GM08714 (cell line): ENCODE results near the gene ST8SIA1.

Experiments
- H3K4me3 ChIP-seq: fragments of 200-500 bp; sonication (Bioruptor generic); 2 replicates; pipeline ENCODE4 v1.5.1; 2014; ENCODE audit warnings: mild to moderate bottlenecking, low read length, inconsistent platforms
- ZNF274 ChIP-seq: IDR thresholded peaks from 2 replicates; pipeline ENCODE4 v1.6.1; 2012; ENCODE audit warnings: mild to moderate bottlenecking, low read depth, low read length

The ST8SIA1 gene

GRCh38 chr12:22254478-22254877 lies 80.0 kb downstream of the ST8SIA1 start:
- no peak overlapping the region for H3K4me3 ChIP-seq
- TF ChIP-seq ZNF274: no peak

- no peak for TF ChIP-seq ZNF274
- H3K4me3 ChIP-seq: no peak overlapping the region
These were observed 82.5 kb downstream of the ST8SIA1 start for GRCh38 chr12:22252057-22252456.

GRCh38 chr12:22250762-22251161 lies 83.7 kb downstream of the ST8SIA1 start:
- no peak for TF ChIP-seq ZNF274
- no peak overlapping the region for H3K4me3 ChIP-seq

- no peak overlapping the region for H3K4me3 ChIP-seq
- no peak for TF ChIP-seq ZNF274
These were observed 85.9 kb downstream of the ST8SIA1 start for GRCh38 chr12:22248571-22249115.

GRCh38 chr12:22248121-22248520 lies 86.4 kb downstream of the ST8SIA1 start:
- H3K4me3 ChIP-seq: no peak overlapping the region
- TF ChIP-seq ZNF274: no peak

GRCh38 chr12:22246217-22246846 lies 88.2 kb downstream of the ST8SIA1 start:
- TF ChIP-seq ZNF274: no peak
- H3K4me3 ChIP-seq: no peak overlapping the region

- H3K4me3 ChIP-seq: no peak overlapping the region
- TF ChIP-seq ZNF274: no peak
These were observed 91.8 kb downstream of the ST8SIA1 start for GRCh38 chr12:22242726-22243125.

- TF ChIP-seq ZNF274: no peak
- H3K4me3 ChIP-seq: no peak overlapping the region
These were observed 96.3 kb downstream of the ST8SIA1 start for GRCh38 chr12:22238211-22238610.

GRCh38 chr12:22234561-22234960 lies 99.9 kb downstream of the ST8SIA1 start:
- TF ChIP-seq ZNF274: no peak
- H3K4me3 ChIP-seq: no peak overlapping the region

GRCh38 chr12:22231836-22232235 lies 102.7 kb downstream of the ST8SIA1 start:
- H3K4me3 ChIP-seq: no peak overlapping the region
- no peak for TF ChIP-seq ZNF274

GRCh38 chr12:22231078-22231477 lies 103.4 kb downstream of the ST8SIA1 start:
- no peak for TF ChIP-seq ZNF274
- H3K4me3 ChIP-seq: no peak overlapping the region

- H3K4me3 ChIP-seq: no peak overlapping the region
- no peak for TF ChIP-seq ZNF274
These were observed 104.2 kb downstream of the ST8SIA1 start for GRCh38 chr12:22230280-22230794.

- no peak overlapping the region for H3K4me3 ChIP-seq
- no peak for TF ChIP-seq ZNF274
These were observed 104.7 kb downstream of the ST8SIA1 start for GRCh38 chr12:22229652-22230279.

- H3K4me3 ChIP-seq: no peak overlapping the region
- TF ChIP-seq ZNF274: no peak
These were observed 106.3 kb downstream of the ST8SIA1 start for GRCh38 chr12:22228022-22228875.

- no peak overlapping the region for H3K4me3 ChIP-seq
- no peak for TF ChIP-seq ZNF274
These were observed 111.2 kb downstream of the ST8SIA1 start for GRCh38 chr12:22223356-22223755.
